ENCODE measurements around the gene CACNA2D3.

GRCh38 chr3:54345847-54346375 is 223.6 kb downstream of the CACNA2D3 start:
- no peak for TF ChIP-seq POLR2A (IDR thresholded peaks at IDR 0.05; ENCODE audit: low read length)
- TF ChIP-seq GATA1 (IDR thresholded peaks at IDR 0.05; ENCODE audit: low read depth, low read length): no peak
